GM13977 (cell line): Measurements from ENCODE around the gene CHMP6.

Experiments used
- DNase-seq: peaks from one replicate; pipeline ENCODE4 v3.0.0; 2012; ENCODE audit warnings: low spot score
- in situ Hi-C: fragments of 300-500 bp; cut with MboI; formaldehyde crosslinking; loops from one replicate; pipeline ENCODE4 v1.12.0; 2022; ENCODE audit warnings: low sequenced_read_pairs, low pct_unique_long_range_greater_than_20kb, mixed read lengths, inconsistent platforms; ENCODE audit not compliant: unreplicated experiment
- TF ChIP-seq, protein P1 (sequence below): IDR thresholded peaks from 2 replicates; pipeline ENCODE4 v1.5.1; 2012; ENCODE audit warnings: mild to moderate bottlenecking, control low read depth; ENCODE audit not compliant: insufficient read depth; ENCODE audit errors: extremely low read depth, missing control alignments

Gene CHMP6

DNA sequence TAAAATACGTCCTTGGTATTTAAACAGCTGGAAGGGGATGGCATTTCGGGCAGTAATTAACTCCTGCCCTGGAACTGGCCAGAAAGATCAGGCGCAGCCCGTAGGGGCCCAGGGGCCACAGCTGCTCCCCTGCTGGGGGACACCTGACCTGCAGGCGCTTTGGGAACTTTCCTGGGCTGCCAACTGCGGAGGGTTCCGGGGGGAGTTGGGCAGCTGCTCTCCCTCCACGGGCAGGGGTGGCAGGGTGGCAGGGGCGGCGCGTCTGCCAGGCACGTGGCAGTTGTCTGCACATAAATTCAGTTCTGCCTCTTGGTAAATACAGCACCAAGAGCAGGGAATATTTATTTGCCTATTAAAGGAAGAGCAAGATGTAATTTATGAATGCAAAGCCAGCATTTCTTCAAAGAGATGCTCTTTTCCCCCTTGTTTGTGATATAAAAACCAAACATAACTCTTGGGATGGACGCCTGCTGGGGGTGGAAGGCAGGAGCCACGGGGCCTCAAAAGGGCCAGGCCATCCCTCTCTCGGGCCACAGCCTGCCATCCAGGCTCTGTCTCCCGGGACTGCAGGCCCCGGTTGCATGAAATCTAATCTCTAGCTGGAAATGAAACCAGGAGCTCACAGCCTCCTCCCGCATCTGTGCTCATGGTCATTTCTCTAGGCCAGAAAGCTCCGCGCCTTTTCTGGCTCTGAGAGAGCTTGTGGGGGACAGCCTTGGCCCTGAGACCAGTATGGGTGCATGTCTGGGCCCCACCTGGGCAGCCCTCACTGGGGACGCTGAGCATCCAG, 29.9 kb upstream of the CHMP6 start:
- no peak for DNase-seq
- TF ChIP-seq, protein P1, sequence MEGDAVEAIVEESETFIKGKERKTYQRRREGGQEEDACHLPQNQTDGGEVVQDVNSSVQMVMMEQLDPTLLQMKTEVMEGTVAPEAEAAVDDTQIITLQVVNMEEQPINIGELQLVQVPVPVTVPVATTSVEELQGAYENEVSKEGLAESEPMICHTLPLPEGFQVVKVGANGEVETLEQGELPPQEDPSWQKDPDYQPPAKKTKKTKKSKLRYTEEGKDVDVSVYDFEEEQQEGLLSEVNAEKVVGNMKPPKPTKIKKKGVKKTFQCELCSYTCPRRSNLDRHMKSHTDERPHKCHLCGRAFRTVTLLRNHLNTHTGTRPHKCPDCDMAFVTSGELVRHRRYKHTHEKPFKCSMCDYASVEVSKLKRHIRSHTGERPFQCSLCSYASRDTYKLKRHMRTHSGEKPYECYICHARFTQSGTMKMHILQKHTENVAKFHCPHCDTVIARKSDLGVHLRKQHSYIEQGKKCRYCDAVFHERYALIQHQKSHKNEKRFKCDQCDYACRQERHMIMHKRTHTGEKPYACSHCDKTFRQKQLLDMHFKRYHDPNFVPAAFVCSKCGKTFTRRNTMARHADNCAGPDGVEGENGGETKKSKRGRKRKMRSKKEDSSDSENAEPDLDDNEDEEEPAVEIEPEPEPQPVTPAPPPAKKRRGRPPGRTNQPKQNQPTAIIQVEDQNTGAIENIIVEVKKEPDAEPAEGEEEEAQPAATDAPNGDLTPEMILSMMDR: no peak
- in situ Hi-C loops: loop anchor here (25.0 kb wide), 1 partner anchor 399 kb away; no protein-coding TSS in a partner anchor

DNA sequence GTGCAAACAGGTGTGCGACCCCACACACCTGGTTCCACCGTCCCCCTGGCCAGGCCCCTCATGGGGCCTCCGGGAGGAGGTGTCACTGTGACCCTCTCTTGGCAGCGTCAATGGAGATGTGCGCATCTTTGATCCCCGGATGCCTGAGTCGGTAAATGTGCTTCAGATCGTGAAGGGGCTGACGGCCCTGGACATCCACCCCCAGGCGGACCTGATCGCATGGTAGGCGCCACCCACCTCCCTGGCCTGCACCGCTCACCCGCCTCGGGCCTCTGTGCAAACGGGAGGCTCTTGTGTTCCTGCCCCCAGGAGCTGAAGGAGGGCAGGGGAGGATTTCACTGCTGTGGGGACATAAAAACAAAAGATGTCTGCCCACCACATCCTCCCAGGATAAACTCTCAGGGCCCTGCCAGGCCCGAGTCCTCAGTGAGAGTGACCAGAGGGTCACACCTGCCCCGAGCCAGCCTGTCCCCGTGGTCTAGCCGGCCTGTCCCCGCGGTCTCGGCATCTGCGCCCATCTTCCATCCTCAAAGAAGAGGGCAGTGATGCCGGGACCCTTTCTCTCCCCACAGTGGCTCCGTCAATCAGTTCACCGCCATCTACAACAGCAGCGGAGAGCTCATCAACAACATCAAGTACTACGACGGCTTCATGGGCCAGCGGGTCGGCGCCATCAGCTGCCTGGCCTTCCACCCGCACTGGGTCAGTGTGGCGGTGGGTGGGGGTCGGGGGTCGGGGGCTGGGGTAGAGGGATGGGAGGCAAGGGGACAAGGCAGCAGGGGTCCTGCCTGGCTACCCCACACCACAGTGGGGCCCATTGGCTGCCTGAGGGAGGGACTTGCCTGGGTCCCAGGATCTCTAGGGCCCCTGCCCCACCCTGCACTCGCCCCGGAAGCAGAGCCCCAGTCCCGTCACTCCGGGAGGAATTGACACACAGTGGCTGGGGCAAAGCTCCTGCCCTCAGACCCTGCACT, 29.0 kb upstream of the CHMP6 start:
- TF ChIP-seq, protein P1: no peak
- in situ Hi-C loops: loop anchor here (25.0 kb wide), 1 partner anchor 400 kb away; no protein-coding TSS in a partner anchor
- DNase-seq: no peak

DNA sequence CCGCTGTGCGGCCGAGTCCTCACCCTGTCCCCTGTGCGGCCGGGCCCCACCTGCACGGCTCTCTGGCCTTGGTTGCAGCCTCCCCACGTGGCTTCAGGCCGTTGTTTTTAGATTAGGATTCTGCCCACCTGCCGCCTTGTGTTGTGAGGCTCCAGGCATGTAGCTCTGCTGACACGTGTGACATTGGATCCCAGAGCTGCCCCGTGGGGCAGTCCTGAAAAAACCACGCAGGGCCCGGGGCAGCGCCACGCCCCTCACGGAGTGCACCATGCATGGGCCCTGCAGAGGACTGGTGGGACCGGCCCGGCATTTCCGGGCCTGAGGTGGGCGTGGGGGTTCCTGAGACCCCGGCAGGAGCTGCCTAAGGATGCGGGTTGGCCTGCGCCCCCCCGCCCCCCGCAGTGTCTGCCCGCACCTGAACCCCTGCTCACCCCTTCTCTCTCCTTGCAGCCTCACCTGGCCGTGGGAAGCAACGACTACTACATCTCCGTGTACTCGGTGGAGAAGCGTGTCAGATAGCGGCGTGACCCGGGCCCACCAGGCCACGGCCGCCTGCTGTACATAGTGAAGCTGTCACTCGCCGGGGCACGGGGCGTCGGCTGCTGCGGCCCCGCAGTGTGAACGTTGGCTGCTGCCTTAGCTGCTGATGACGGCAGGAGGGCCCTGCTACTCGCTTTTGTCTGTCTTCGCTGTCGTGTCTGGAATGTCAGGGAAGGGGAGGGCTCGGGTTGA, 27.7 kb upstream of the CHMP6 start:
- no peak for DNase-seq
- TF ChIP-seq, protein P1: no peak
- in situ Hi-C loops: loop anchor here (25.0 kb wide), 1 partner anchor 402 kb away; no protein-coding TSS in a partner anchor

DNA sequence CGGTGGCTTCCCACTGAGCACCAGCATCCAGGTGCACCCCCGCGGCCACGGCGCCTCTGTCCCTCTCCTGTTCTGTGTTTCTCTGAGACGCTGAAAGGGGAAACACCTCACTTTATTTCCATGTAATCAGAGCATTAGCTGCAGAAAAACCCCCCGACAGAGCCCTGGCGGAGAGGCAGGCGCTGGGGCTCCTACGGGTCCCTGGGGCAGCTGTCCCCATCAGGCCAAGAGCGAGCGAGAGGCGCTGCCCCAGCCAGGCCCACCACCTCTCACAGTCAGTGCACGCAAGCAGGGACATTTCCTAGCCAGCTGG, 27.1 kb upstream of the CHMP6 start:
- TF ChIP-seq, protein P1: no peak
- DNase-seq: no peak
- in situ Hi-C loops: loop anchor here (25.0 kb wide), 1 partner anchor 402 kb away; no protein-coding TSS in a partner anchor

DNA sequence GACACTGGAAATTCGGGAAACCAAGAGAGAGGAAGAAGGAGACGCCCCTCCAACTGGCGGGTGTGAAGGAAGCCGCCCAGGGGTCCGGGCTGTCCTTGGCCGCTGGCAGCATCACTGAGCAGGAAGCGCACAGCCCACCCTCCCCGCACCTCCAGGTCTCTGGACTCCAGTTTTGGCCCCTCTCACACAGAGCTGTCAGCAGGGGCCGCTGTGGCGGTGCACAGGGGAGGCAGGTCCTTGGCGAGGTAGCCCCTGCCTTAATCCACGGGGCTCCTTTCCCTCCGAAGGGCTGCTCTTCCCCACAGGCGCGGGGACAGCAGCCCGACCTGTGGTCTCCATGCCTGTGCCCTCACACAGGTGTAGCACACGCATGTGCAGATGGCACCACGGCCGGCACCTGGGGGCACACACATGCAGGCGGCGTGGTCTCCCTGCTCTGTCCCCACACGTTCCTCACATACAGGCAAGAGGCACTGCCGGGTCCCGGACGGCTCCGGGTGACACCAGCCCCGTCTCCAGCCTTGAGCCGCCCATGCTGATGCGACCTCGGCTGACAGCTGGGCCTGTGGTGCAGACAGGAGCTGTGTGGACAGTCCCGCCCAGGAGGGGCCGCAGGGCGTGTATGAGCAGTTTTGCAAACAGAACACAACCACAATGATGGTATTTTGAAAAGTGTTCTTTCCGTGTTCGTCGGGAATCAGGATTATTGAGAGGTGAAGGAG, 26.6 kb upstream of the CHMP6 start:
- TF ChIP-seq, protein P1: no peak
- in situ Hi-C loops: loop anchor here (25.0 kb wide), 1 partner anchor 403 kb away; no protein-coding TSS in a partner anchor
- no peak for DNase-seq

DNA sequence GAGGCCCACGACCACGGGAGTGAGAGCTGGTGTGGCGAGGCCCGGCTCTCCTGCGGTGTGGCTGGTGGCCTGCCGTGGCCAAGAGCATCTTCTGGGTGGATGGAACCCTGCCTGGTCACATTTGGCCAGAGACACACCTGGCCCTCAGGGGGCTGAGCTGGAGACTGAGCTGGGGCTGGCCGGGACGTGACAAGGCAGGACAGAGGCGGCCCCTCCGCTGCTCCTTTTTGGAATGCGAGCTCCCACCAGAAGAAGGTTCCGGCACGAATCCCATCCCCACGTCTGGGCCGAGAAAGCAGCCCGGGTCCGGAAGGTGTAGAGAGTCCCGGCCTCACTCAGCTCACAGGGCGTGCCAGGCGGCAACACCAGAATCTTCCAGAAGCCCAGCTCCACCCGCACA, 26.0 kb upstream of the CHMP6 start:
- TF ChIP-seq, protein P1: no peak
- no peak for DNase-seq

More for the DNA sequence above, 26.0 kb upstream of the CHMP6 start:
- in situ Hi-C loops: loop anchor here (25.0 kb wide), 1 partner anchor 403 kb away; no protein-coding TSS in a partner anchor
